GM12878 (cell line): Measurements from ENCODE around the gene HSPA4.
"Not testable (repeated sequence)": the region's sequence is repeated elsewhere in the genome, so short reads cannot be mapped to it uniquely, and the experiment has no call there.

Experiments used
- CBX3 ChIP-seq: fragments of 200-600 bp; sonication (generic); IDR thresholded peaks from 2 replicates; pipeline ENCODE4 v1.6.1; 2016; ENCODE audit warnings: low read depth, borderline replicate concordance
- CHD2 ChIP-seq: IDR thresholded peaks from 2 replicates; pipeline ENCODE4 v1.6.1; 2011; ENCODE audit warnings: low read depth, low read length, improper control_type of control experiment, borderline replicate concordance
- POLR2A ChIP-seq: IDR thresholded peaks from 2 replicates; pipeline ENCODE4 v1.6.1; 2011; ENCODE audit warnings: low read depth, mild to moderate bottlenecking, low read length
- TAF1 ChIP-seq: IDR thresholded peaks from 2 replicates; pipeline ENCODE4 v1.6.1; 2011; ENCODE audit warnings: mild to moderate bottlenecking, low read depth, low read length, borderline replicate concordance
- TARDBP ChIP-seq: IDR thresholded peaks from 2 replicates; pipeline ENCODE4 v1.6.1; 2016; ENCODE audit warnings: borderline replicate concordance
- TF ChIP-seq, protein P1 (sequence below), 3 experiments: IDR thresholded peaks in 2 of 3; conservative IDR thresholded peaks in 1 of 3; 2 replicates each; pipeline ENCODE4 v1.5.1; 2011; ENCODE audit warnings: low read depth in 3 of 3, low read length in 3 of 3, mild to moderate bottlenecking in 3 of 3, control low read depth in 2 of 3, moderate library complexity in 2 of 3, inconsistent platforms in 1 of 3, mixed read lengths in 1 of 3; ENCODE audit not compliant: control insufficient read depth in 2 of 3, insufficient read depth in 1 of 3; ENCODE audit errors: extremely low read depth in 1 of 3

DNA sequence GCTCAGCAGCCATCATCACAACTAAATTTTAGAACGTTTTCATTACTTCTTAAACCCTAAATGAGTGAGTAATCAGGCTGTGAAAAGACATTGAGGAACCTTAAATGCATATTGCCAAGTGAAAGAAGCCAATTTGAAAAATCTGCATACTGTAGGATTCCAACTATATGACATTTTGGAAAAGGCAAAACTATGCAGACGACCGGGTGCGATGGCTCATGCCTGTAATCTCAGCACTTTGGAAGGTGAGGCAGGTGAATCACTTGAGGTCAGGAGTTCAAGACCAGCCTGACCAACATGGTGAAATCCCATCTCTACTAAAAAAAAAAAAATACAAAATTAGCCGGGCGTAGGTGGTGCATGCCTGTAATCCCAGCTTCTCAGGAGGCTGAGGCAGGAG lies 33.4 kb downstream of the HSPA4 start:
- TF ChIP-seq CHD2, TAF1, CBX3, TARDBP, POLR2A: not testable (repeated sequence)
- TF ChIP-seq, protein P1, sequence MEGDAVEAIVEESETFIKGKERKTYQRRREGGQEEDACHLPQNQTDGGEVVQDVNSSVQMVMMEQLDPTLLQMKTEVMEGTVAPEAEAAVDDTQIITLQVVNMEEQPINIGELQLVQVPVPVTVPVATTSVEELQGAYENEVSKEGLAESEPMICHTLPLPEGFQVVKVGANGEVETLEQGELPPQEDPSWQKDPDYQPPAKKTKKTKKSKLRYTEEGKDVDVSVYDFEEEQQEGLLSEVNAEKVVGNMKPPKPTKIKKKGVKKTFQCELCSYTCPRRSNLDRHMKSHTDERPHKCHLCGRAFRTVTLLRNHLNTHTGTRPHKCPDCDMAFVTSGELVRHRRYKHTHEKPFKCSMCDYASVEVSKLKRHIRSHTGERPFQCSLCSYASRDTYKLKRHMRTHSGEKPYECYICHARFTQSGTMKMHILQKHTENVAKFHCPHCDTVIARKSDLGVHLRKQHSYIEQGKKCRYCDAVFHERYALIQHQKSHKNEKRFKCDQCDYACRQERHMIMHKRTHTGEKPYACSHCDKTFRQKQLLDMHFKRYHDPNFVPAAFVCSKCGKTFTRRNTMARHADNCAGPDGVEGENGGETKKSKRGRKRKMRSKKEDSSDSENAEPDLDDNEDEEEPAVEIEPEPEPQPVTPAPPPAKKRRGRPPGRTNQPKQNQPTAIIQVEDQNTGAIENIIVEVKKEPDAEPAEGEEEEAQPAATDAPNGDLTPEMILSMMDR (IDR thresholded peaks at IDR 0.05 in 2 of 3, conservative IDR thresholded peaks at IDR 0.05 in 1 of 3; ENCODE audit: control insufficient read depth in 2 of 3, extremely low read depth in 1 of 3, insufficient read depth in 1 of 3, low read depth in 3 of 3, low read length in 3 of 3): not testable (repeated sequence)
